NT2/D1 (cell line): ENCODE data around the gene MMP2.

ENCODE experiments used
- DNase-seq: peaks from one replicate; pipeline ENCODE4 v3.0.0-alpha.2; 2011; ENCODE audit warnings: low read depth, low spot score
- H3K27me3 ChIP-seq: 2 replicates; pipeline ENCODE4 v1.6.0; 2011; ENCODE audit warnings: mild to moderate bottlenecking; ENCODE audit not compliant: insufficient read length, insufficient read depth
- H3K36me3 ChIP-seq: 2 replicates; pipeline ENCODE4 v1.6.1; 2011; ENCODE audit warnings: mild to moderate bottlenecking, low read length, mixed read lengths; ENCODE audit not compliant: insufficient read depth, insufficient read length
- H3K4me1 ChIP-seq: 2 replicates; pipeline ENCODE4 v1.5.1; 2011; ENCODE audit not compliant: insufficient read depth, insufficient read length
- H3K4me3 ChIP-seq: 2 replicates; pipeline ENCODE4 v1.5.1; 2011; ENCODE audit warnings: low read depth; ENCODE audit not compliant: insufficient read length
- H3K9ac ChIP-seq: 2 replicates; pipeline ENCODE4 v1.6.0; 2011; ENCODE audit warnings: low read depth; ENCODE audit not compliant: insufficient read length
- H3K9me3 ChIP-seq: 2 replicates; pipeline ENCODE4 v1.5.1; 2011; ENCODE audit warnings: mild to moderate bottlenecking, low read length; ENCODE audit not compliant: insufficient read depth
- SUZ12 ChIP-seq: IDR thresholded peaks from 2 replicates; pipeline ENCODE4 v1.6.1; 2011; ENCODE audit not compliant: insufficient read length, insufficient read depth; ENCODE audit errors: extremely low read depth
- YY1 ChIP-seq: IDR thresholded peaks from 2 replicates; pipeline ENCODE4 v1.6.1; 2011; ENCODE audit not compliant: insufficient read length, insufficient read depth
- ZNF274 ChIP-seq: IDR thresholded peaks from 2 replicates; pipeline ENCODE4 v1.6.1; 2011; ENCODE audit warnings: mild to moderate bottlenecking, low read depth, low read length

Gene MMP2

GRCh38 chr16:55438281-55438680 is 40.7 kb upstream of the MMP2 start:
- H3K36me3 ChIP-seq = no peaks in the 10 kb centered on the region
- no peak overlapping the region for H3K9ac ChIP-seq
- no peak for DNase-seq
- H3K4me1 ChIP-seq = no peaks in the 10 kb centered on the region
- no peaks in the 10 kb centered on the region for H3K9me3 ChIP-seq
- H3K27me3 ChIP-seq = no peaks in the 10 kb centered on the region
- no peak for TF ChIP-seq YY1
- no peak for TF ChIP-seq ZNF274
- no peak for TF ChIP-seq SUZ12
- no peak overlapping the region for H3K4me3 ChIP-seq

DNA sequence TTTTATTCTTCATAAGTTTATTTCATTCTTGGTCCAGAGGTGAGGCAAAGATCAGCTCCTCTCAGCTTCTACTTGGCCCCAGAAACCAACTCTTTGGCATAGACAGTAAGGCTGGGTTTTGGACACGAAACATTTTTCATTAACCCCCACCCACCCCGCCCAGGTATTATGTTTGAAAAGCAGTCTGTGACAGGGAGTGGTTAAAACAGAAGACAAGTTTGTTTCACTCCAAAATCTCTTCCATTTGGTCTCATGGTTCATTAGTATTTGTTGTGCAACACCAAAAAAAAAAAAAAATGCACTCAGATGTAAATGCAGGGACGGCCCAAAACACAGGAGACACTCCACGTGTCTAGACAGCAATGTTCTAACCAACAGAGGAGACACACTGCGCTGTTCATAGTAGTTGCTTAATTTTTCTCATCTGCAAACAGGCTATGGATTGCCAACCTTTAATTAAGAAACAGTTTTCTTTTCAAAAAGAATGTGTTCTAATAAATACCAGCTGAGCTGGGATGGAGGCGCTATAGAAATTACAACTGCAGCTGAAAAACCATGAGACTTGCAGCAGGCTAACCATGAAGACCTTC is 39.8 kb upstream of the MMP2 start:
- DNase-seq = no peak
- Histone ChIP-seq H3K9me3 (no peaks in the 10 kb centered on the region), H3K36me3 (no peaks in the 10 kb centered on the region), H3K27me3 (no peaks in the 10 kb centered on the region), H3K9ac (no peak overlapping the region), H3K4me1 (no peaks in the 10 kb centered on the region), H3K4me3 (no peak overlapping the region)
- no peak for TF ChIP-seq ZNF274
- no peak for TF ChIP-seq SUZ12
- no peak for TF ChIP-seq YY1

DNA sequence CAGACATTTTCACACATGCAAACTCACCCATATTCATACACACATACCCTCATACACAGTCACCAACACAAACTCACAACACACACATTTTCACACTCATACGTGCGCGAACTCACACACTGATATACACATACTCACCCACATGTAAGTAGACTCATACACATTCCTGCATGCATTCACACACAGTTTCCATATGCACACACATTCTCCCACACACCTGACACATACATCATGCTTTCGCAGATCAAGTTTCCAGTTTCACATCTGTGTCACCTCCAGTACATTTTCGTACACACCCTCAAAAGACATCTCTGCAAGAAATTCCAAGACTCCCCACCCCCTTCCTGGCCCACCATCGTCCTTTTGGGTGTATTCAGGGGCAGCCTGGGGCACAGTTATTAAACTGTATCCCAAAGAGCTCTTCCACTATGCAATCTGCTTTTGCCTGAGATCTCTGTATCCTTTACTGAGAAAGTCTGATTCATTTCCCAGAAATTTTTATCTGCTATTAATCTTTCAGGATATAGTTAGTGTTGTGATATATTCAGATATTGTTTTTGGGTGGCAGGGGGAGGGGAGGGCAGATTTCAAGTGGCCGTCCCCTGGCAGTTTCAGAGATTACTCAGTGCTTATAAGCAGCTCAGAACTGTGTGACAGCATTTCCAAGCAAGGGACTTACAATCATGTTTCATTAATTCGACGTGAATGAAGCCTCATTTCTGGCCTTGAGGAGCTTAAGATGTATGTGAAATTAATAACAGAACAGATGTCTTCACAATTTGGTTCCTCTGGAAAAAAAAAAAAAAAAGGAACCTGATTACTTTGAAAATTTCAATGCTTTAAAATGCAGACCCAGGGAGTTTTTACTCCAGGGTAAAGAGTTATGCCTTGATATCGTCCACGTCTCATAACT is 35.3 kb upstream of the MMP2 start:
- no peaks in the 10 kb centered on the region for H3K27me3 ChIP-seq
- DNase-seq = no peak
- H3K4me3 ChIP-seq = no peak overlapping the region
- H3K9ac ChIP-seq = no peak overlapping the region
- no peaks in the 10 kb centered on the region for H3K4me1 ChIP-seq
- no peak for TF ChIP-seq ZNF274
- no peak for TF ChIP-seq YY1
- no peak for TF ChIP-seq SUZ12
- no peaks in the 10 kb centered on the region for H3K9me3 ChIP-seq
- H3K36me3 ChIP-seq = no peaks in the 10 kb centered on the region

DNA sequence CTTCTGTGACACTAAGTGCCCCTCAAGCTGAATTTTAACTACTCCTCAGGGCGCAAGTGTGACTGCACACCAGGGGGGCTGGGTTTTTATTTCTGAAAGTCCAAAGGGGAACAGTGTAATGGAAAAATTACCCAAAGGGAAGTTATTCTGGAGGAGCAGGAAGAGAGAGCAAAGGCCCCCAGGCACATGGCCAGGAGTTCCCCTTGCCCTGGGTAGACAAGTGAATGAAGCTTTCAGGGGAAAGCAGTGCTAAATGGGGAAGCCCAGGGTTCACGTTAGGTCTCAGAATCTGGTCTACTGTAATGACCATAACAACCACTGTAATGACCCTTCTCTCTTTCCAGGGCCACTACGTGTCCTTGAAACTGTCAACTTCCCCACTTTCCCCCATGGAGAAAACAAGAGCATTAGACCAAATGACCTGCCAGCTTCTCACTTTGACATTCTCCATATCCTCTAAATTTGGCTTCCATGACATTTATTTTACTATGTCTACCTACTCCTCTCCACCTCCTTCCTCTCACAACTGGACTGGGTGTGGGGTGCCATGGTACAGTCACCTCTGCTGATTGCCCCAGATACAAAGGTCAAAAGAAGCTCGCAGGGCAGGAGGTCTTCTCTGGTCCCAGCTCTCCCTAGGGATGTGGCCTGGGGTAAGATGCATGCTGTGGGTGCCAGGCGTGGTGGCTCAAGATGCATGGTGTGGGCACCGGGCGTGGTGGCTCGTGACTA is 34.1 kb upstream of the MMP2 start:
- Histone ChIP-seq H3K4me1 (no peaks in the 10 kb centered on the region), H3K36me3 (no peaks in the 10 kb centered on the region), H3K4me3 (no peak overlapping the region), H3K9me3 (no peaks in the 10 kb centered on the region), H3K27me3 (no peaks in the 10 kb centered on the region), H3K9ac (no peak overlapping the region)
- TF ChIP-seq SUZ12 (no peak), YY1 (no peak), ZNF274 (no peak)
- DNase-seq = no peak

- Histone ChIP-seq H3K27me3 (no peaks in the 10 kb centered on the region), H3K4me1 (no peaks in the 10 kb centered on the region), H3K36me3 (no peaks in the 10 kb centered on the region), H3K9me3 (no peaks in the 10 kb centered on the region), H3K9ac (no peak overlapping the region), H3K4me3 (no peak overlapping the region)
- no peak for DNase-seq
- TF ChIP-seq ZNF274 = no peak
- no peak for TF ChIP-seq SUZ12
- no peak for TF ChIP-seq YY1
Measured at GRCh38 chr16:55447231-55447630, 31.8 kb upstream of the MMP2 start.

GRCh38 chr16:55452996-55453395 is 26.0 kb upstream of the MMP2 start:
- Histone ChIP-seq H3K9ac (no peak overlapping the region), H3K27me3 (no peaks in the 10 kb centered on the region), H3K36me3 (no peaks in the 10 kb centered on the region), H3K4me3 (no peak overlapping the region), H3K9me3 (peaks cover 5% of the 10 kb centered on the region; the same call in 1 of the 2 replicates), H3K4me1 (no peaks in the 10 kb centered on the region)
- DNase-seq = no peak
- TF ChIP-seq SUZ12 (no peak), YY1 (no peak), ZNF274 (no peak)

- Histone ChIP-seq H3K9me3 (peaks cover 5% of the 10 kb centered on the region; the same call in 1 of the 2 replicates), H3K27me3 (no peaks in the 10 kb centered on the region), H3K4me3 (no peak overlapping the region), H3K36me3 (no peaks in the 10 kb centered on the region), H3K4me1 (no peaks in the 10 kb centered on the region), H3K9ac (no peak overlapping the region)
- no peak for DNase-seq
- TF ChIP-seq SUZ12 = no peak
- TF ChIP-seq YY1 = no peak
- no peak for TF ChIP-seq ZNF274
Measured at GRCh38 chr16:55453909-55454308, 25.1 kb upstream of the MMP2 start.
